Measurements from ENCODE around the gene CIAO2B.

Gene CIAO2B

DNA sequence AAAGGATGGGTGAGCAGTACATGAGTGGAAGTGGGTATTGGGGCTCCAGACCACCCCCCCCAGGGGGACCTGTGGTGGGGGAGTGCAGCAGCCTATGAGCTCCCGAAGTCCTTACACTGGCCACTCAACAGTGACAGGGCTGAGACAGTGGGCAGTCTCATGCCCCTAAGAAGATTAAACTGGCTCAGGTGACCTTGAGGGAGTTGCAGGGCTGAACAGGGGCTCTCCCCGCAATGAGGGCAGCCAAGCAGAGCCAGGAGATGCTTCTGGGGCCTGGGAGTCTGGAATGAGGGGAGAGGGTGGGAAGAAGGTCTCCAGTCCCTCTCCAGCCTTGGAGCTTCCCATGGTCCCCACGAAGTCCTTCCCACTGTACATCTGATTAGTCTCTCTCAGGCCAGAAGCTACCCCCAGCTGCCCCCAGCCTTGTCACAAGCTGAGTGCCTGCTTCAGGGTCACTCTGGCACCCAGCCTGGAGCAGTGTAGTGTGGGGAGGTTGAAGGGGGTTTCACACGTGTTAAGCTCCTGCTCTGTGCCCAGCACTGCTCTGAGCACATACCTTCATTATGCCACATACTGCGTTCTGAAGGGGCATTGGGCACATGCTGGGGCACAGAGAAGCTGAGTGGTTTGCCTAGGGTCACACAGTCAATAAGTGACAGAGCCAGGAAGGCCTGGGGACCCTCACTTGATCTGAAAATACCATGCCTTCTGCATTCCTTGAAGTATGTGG is 14.5 kb downstream of the CIAO2B start:
- DNase-seq: no peak

DNA sequence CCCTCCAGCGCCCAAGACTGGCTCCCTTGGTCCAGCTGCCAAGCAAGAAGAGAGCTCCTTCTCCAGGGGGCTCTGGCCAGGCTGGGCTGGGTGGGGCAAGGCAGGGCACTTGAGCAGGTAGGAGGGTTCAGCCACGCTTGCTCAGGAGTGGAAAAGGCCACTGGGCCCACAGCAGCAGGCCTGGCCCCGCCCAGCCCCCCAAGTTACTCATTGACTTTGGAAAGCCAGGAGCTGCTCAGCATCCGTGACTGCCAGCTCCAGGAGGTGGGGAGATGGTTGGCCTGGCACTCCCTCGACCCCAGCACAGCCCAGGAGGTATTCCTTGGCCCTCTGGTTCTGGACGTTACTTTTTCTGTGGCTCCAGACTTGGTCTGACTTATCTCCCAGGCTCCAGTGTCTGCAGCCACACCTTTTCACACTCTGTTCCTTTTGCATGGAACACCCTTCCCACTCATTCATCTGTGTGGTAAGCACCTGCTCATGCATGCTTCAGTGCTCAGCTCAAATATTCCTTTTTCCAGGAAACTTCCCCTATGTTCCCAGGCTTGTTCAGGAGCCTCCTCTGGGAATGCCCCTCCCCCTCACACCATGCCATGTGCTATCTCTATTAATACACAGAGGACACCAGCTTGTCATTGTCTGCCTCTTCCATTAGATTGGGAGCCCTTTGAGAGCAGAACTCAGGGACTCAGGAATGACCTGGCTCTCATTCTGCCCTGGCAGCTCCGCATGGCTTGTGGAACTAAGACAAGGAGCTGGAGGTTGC is 15.2 kb downstream of the CIAO2B start, which contains the start of gene CDH16:
TSS of gene CDH16 (minus strand) at position 83 of the 766 bp plus-strand sequence. CDS start 820 bp downstream, outside the sequence.
- no peak for DNase-seq

DNA sequence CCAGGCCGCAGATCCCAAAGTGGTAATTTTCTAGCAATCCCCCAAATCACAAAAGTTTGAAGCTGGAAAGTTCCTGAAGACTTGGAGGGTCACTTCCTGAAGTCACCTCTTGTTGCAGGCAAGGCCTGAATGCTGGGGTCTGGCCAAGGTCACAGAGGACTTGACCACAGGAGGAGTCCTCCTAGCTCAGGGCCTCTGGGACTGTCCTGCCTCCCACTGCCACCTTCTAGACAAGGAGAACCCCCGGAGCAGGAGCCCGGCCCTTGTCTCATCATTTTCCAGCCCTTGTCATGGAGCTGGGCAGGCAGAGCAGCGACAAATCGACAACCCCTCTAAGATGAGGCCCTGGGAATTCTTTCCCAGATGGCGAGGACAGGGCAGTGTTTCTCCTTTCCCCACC is 15.8 kb downstream of the CIAO2B start:
- DNase-seq: no peak

DNA sequence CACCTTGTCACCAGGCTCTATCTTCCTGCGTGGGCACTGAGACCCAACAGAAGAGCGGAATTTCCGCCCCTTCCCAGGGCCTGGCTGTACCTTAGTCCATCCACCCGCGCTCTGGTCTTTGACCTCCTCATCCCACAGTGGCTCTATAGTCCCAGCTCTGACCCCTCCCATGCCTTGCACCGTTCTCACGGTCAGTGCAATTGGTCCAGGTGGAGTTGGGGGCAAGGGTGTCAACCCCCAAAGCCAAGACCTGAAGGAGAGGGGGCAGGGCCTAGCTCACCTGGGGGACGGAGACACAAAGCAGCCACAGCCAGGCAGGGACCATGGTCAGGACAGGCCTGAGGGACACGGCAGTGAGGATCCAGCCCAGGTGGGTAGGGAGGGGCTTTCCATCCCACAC is 16.5 kb downstream of the CIAO2B start:
- no peak for DNase-seq

DNA sequence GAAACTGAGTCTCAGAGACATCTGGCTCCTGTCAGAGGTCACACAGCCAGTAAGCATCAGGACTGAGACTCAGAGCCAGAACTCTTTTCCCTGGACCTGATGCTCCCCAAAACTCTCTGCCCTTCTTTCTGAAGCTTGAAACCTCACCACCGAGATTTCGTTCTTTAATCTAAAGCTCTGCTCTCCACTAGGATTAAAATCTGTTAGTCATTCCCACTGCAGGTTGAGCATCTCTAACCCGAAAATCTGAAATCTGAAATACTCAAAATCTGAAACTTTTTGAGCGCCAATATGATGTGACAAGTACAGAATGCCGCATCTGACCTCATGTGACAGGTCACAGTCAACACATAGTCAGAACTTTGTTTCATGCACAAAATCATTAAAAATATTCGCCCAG is 17.7 kb downstream of the CIAO2B start:
- DNase-seq: no peak

DNA sequence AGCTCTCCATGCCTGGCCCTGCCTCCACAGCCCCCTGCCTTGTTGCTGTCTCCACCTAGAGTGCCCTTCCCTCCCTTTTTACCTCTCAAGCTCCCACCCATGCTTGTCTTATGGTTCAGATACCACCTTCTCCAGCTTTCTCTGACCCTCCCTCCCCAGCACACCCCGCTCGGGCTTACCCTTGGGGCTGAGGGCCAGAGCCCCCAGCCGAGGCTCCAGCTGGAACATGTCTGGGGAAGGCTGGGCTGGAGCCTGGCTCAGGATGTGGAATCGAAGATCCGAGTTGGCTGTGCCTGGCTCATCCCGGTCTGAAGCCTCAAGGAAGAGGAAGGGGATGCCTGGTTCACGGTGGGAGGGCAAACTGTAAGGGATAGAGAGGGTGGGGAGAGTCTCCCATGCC is 19.2 kb downstream of the CIAO2B start:
- DNase-seq: no peak

DNA sequence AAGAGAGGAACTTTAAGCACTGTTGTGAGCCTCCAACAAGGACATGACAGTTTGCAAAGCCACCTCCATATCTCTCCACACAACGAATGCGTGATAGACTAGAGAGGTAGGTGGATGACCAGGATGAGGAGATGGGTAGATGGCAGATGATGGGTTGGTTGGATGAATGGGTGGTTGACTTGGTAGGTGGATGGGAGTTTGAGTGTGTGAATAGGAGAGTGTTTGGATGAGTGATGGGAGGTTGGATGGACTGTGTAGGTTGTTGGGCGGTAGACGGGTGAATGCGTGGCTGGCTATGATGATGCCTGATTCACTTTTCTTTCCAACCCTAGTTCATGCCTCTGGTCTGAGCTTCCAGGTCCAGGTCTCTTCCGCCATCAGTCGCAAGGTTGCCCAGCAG is 19.7 kb downstream of the CIAO2B start:
- DNase-seq: no peak

DNA sequence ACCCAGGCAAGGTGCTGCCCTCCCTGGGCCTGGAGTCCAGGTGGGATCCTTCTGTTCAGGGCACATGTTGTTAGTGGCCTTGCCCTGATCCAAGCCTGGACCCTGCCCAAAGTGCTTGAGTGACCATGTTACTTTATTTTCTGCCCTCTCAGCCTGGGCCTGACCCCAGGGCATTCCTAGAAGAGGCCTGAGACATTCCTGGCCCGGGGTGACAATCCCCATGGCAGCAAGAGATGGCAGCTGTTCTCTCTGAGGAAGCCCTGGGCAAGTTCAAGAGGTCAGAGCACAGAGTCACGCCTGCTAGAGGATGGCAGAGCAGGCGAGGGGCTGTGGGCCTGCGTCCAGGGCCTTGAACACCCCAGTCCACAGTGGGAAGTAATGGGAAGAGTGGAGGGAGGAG is 20.5 kb downstream of the CIAO2B start:
- DNase-seq: no peak

DNA sequence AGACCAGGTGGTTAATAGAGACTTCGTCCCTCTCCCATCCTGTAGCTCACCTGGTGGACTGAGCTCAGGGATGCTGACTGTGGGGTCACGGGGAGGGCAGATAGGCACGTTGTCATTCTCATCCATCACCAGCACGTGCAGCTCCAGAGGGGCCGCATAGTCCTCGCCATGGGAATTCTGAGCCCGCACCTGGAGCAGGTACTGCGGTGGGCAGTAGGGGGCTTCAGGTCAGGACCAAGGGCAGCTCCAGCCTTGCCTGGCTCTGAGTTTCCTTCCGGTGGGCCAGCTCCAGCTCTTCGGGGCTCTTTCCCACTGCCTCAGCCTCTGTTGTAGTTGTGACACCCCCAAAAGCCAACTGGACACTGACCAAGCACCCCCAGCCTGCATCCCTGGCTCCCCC is 21.1 kb downstream of the CIAO2B start:
- DNase-seq: no peak

DNA sequence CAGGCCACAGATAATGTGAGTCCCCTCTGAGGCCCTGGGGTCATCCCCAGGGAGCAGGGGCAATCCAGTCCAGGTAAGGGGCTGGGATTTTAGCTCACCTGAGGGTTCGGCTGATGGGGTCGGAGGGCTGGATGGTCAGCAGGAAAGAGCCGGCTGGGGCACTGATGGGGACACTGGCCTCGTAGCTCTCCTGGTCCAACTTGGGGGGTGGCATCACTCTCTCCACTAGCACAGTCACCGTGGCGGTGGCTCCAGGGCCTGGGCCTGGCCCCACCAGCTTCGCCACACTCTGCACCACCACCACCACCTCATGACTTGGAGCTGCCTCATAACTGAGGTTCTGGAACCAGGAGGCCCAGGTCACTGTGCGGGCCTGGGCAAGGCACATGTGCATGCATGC is 22.4 kb downstream of the CIAO2B start:
- no peak for DNase-seq

DNA sequence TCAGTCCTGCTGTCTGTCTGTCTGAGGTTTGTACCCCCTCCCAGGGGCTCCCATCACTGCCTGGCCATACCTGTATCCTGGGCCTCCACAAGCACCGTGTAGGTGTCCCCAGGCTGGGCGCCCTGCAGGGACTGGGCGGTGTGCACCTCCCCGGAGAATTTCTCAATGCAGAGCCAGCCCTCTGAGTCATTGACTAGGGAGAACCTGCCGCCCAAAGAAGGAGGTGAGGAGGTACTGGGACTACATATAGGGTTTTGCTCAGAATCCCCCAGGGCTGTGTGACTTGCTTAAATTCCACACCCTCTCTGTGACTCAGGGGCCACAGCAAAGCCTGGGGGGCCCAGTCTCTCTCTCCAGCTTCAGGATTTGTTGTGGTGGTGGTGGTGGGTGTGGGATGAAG is 23.1 kb downstream of the CIAO2B start:
- no peak for DNase-seq

DNA sequence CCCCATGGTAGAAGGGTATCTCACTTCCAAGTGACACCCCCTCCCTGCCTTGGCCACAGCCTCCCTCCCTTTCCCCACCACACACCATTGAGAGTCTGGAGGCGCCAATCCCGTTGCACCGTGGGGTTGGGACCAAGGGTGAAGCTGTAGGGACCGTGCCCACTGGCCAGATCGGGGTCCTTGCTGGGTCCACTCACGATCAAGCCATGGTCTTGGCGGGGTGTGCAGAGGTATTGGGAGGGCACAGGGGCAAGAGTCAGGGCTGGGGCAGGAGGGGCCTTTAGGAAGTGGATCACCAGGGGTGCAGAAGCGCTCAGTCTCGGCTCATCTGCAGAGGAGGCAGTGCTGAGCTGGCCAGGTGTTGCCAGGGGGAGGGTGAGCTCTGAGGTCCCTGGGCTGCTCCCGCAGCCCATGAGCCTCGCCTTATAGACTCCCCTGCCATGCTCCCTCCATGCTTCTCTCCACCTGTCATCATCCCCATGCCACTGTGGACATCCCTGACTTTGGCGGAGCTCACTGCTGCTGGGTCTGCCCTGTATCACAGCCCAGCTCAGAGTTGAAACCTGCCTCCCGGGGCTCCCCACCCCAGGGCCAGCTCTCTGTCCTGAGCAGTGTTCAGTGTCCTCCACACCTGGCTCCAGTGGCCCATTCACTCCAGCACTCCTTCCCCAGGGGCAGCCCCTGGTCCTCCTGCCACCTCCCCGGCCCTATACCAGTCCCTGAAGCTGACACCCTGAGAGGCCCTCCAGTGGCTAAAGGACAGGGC is 23.8 kb downstream of the CIAO2B start:
- DNase-seq: no peak

DNA sequence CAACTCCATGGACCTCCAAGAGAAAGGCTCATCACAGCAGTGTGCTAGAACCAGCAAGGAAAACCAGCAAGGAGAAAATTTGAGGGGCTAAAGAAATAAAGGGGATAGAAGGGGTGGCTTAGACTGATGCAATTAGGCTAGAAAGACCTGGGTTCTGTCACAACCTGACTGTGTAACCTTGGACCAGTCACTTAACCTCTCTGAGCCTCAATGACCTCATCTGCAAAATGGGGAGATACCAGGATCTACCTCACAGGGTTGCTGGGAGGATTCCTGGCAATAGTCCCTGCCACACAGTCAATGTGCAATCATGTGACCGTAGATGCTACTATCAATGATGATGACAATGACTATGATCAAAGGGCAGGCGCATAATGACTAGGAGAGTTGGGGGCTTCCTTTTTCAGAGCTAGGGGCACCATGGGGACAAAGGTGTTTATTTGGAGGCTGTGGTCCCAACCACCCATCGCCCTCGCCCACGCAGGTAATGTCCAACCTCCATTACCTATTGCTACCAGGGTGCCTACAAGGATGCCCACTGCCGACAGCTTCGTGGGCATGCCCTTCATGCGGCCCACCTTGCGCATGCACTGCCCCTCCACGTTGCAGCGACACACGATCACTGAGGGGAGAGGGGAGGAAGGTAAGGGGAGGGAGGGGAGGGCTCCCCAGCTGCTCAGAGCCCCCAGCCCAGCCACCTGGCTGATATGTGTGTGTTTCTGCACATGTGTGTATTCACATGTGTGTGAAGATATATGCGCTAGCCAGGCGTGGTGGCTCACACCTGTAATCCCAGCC is 25.2 kb downstream of the CIAO2B start:
- no peak for DNase-seq

DNA sequence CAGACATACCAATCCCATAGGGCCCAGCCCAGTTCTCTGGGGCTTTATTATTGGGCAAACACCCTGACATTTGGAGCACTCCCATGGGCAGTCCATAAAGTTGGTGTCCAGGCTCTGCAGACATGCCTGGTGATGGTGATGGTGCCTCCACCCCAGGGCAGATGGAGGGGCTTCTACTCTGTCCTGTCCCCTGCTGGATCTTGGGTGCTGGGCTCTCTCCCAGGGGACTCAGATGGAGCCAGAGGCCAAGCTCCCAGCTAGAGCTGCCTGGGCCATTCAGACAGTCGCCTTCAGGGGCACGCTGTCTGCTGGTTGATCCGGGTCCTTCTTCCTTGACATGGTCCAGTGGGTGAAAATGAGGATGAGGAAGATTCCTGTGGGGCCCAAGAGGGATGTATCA is 26.1 kb downstream of the CIAO2B start:
- DNase-seq: no peak

DNA sequence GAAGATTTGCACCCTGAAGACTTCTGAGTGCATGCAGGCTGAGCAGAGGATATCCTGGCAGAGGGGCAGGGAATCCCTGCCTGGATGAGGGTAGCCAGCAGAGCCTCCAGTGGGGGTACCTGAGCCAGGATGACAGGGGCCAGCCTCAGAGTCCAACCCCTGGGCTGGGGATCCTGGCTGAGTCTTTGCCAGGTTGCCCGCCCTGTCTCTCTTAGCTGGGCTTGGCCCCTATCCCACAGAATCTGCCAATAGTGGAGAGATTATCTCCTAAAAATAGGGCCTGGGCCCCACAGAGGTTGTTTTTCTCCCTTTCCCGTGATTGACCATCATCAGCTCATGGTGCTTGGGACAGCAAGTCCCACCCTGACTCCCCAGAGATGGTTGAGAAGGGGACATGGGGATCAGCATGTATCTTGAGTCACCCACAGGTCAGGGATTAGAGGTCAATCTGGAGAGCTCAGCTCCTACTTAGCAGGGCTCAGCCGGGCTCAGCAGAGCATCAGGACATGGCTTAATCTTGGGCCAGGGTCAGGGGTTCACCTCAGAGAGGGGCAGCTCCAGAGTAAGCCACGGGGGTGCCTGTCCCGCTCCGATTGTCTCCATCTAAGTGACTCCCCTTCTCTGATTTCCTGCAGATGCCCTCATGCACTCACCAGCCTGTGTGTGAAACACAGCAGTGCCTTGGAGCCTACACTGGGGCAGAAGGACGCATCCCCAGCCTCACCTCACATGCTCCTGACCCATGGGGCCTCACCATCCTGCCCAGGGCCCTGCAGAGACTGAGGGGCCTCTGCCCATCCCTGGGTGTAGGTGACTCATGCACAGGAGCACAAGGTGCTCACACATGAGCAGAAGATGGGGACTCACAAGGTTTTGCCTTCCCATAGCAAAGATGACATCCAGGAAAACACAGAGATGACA is 27.0 kb downstream of the CIAO2B start:
- DNase-seq: no peak

DNA sequence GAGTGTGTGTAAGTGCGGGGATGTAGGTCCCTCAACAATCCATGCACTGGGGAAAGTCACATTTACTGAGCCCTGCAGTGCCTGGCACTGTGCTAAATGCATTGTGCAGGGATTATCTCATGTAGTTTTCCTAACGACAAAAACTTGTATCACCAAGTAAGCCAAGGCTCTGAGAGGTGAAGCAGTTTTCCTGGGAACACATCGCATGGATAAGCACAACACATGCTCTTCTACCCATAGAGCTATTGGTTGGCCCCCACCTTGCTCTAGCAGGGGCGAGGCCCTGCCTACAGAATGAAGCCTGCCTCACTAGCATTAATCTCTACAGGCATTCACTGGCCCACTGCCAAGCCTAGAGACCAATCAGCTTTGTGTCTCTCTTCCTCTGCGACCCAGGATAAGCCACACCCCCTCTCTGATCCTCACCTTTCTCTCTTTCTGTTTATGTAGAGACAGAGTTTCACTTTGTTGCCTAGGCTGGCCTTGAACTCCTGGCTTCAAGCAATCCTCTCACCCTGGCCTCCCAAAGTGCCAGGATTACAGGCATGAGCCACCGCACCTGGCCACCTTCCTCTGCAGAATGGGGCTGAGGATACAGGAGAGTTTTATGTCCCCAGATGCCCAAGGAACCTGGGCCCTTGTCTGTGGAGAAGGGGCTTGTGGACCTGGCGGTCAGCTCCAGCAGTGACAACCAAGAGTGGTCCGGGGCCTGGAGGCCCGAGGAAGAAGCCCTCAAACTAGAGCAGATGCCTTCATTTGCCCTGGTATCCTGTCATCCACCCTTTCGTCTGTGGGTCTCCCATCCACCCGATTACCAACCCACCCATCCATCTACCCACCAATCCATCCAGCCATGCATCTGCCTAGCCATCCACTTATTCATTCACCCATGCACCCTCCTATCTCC is 28.3 kb downstream of the CIAO2B start:
- peak in 1 of 2 experiments; percentile 23 for DNase-seq

DNA sequence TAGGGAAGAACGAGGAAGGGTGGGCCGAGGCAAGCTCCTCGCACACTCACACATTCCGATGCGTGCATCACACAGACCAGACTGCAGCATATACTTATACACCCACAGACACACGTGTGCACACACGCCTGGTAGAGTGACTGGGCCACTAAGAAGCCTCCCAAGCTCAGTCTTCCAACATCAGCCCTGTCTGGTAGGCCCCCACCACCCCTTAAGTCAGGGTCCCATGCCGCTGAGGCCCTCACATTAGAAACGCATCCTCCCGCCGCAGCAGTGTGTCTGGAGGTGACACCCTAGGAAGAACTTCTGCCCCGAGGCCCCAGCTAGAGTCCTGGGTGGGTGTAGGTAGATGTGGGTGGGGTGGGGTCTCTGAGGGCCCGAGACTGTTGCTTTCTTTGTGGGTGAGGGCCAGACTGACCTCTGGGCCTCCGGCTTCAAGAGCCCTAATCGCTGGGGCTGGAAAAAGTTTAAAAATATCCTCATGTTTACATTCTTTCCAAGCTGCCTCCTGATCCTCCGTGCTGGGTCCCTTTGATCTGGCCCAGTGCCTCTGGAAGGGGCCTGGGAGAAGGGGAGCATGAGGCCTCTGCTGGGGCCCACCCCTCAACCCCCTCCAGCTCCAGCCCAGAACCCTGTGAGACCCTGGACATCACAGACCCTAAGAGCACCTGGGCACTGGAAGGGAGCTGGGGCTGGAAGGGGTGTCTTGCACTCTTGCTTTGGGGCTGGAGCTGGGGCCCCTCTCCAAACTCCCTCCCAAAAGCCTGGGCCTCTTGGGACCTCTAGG is 29.2 kb downstream of the CIAO2B start:
- no peak for DNase-seq

DNA sequence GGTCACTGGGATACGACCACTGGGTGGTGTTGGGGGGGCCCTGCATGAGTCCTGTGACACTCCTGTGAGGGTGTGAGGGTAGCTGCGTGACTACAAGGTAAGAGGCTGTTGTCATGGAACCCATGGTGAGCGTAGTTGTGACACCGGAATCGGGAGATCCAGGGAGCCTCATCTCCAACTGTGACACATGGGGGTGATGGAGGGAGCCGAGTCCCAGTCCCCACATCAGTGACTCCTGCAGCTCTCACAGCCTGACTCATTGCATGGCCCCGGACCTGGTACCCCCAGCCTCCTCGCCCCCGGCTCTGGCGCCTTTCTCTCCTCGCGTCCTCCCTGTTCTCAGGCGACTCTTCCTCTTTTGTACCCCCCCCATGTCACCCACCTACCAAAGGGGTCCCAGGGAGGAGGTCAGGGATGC is 29.8 kb downstream of the CIAO2B start:
- no peak for DNase-seq

DNA sequence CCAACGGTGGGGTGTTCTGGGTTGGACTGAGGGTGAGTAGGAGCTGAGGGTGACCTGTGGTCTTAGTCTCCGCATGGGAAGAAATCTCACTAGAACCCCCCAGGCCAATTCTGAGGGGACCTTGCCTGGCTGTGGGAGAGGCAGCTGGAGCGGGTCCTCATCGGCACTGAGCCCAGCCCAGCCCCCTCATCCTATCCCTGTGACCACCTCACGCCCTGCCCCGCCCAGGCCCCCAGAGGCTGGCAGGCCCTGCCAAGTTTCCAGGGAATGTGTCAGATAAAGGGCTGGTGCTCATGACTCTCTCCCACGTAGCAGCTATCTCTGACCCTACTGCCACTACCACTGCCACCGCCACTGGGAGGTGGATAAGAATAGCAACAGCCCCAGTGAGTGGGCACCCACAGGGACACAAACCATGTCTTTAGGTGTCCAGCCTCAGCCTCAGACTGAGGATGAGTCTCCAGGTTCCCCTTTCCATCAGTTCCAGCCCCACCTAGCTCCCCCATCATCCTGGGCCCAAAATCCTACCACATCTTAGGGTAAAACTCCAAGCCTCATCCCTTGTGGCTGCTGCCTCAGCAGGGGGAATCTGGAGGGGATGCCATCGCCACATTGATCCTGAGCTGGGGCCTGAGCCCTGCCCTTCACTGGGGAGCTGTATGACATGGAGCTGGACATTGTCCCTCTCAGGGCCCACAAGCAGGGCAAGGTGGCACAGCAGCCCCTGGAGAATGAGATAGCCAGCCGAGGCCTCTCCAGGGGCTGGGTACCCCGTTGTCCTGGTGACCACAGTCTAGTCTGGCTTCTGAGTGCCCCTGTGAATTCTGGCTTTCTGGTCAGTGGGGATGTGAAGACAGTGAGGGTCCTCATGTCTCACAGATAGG is 30.4 kb downstream of the CIAO2B start:
- no peak for DNase-seq
